Mesenteric fat pad (tissue), 1 donor: ENCODE data around the gene FNBP1. TPM values are rescaled to one million over a fixed set of nuclear protein-coding genes. Genes with fewer than 3 reads are reported as not detected.
A peak's percentile ranks its signal among the peaks of the same experiment; 100 is the strongest.

Experiments used
- DNase-seq: peaks from one replicate; pipeline ENCODE4 v3.0.0-alpha.2; 2020; ENCODE audit warnings: low spot score
- total RNA-seq: library from RNA; stranded (reverse); fragmentation: NEBNext Ultra II Directional; extraction: Animal tissue kit (Norgen Biotek cat#: 25700); gene quantifications from one replicate; pipeline ENCODE4 v1.2.1, GENCODE V29; 2021
- donor health status: DM: yes; HTN: yes; CAD: no.

The FNBP1 gene
- total RNA-seq, 1 donor from 2014 or later = 39.5 TPM

GRCh38 chr9:129929496-129930125 is 113.4 kb downstream of the FNBP1 start:
- DNase-seq = no peak

- DNase-seq = no peak
Observed at GRCh38 chr9:129923589-129923988, 119.4 kb downstream of the FNBP1 start.

GRCh38 chr9:129921905-129922304 is 121.1 kb downstream of the FNBP1 start:
- DNase-seq = no peak

- DNase-seq = no peak
Observed at GRCh38 chr9:129919841-129920240, 123.1 kb downstream of the FNBP1 start.

- DNase-seq = no peak
Observed at GRCh38 chr9:129919277-129919676, 123.7 kb downstream of the FNBP1 start.

- no peak for DNase-seq
Observed at GRCh38 chr9:129918296-129918950, 124.6 kb downstream of the FNBP1 start.

GRCh38 chr9:129916707-129917106 is 126.3 kb downstream of the FNBP1 start:
- DNase-seq = no peak

- DNase-seq = no peak
Observed at GRCh38 chr9:129914051-129914450, 128.9 kb downstream of the FNBP1 start.

GRCh38 chr9:129910628-129911567 is 132.1 kb downstream of the FNBP1 start:
- DNase-seq = no peak

GRCh38 chr9:129909851-129910250 is 133.1 kb downstream of the FNBP1 start:
- DNase-seq = no peak

GRCh38 chr9:129908906-129909305 is 134.1 kb downstream of the FNBP1 start:
- no peak for DNase-seq

GRCh38 chr9:129907201-129907600 is 135.8 kb downstream of the FNBP1 start:
- DNase-seq = peak; percentile 1

GRCh38 chr9:129906298-129906697 is 136.7 kb downstream of the FNBP1 start:
- DNase-seq = peak; percentile 11

GRCh38 chr9:129904734-129905133 is 138.3 kb downstream of the FNBP1 start:
- DNase-seq = no peak

- DNase-seq = no peak
Observed at GRCh38 chr9:129902740-129903134, 140.3 kb downstream of the FNBP1 start.

- no peak for DNase-seq
Observed at GRCh38 chr9:129901993-129902739, 140.8 kb downstream of the FNBP1 start.

GRCh38 chr9:129900263-129901027 is 142.5 kb downstream of the FNBP1 start:
- DNase-seq = no peak

GRCh38 chr9:129899620-129900019 is 143.4 kb downstream of the FNBP1 start:
- DNase-seq = no peak

- no peak for DNase-seq
Observed at GRCh38 chr9:129898185-129898584, 144.8 kb downstream of the FNBP1 start.

GRCh38 chr9:129897263-129897662 is 145.7 kb downstream of the FNBP1 start:
- no peak for DNase-seq
